GM10266 (cell line): Measurements from ENCODE around the gene ORM1.

ENCODE experiments used
- DNase-seq: peaks from one replicate; pipeline ENCODE4 v3.0.0; 2012; ENCODE audit errors: extremely low spot score
- CTCF ChIP-seq: IDR thresholded peaks from 2 replicates; pipeline ENCODE4 v1.5.1; 2012; ENCODE audit warnings: mild to moderate bottlenecking, low read depth; ENCODE audit not compliant: control insufficient read depth, insufficient read depth; ENCODE audit errors: missing control alignments

The ORM1 gene

GRCh38 chr9:114367366-114367765 is 44.5 kb downstream of the ORM1 start:
- no peak for TF ChIP-seq CTCF
- no peak for DNase-seq

GRCh38 chr9:114367772-114368569 is 45.1 kb downstream of the ORM1 start:
- TF ChIP-seq CTCF: no peak
- DNase-seq: no peak

GRCh38 chr9:114369216-114370130 is 46.6 kb downstream of the ORM1 start:
- DNase-seq: no peak
- TF ChIP-seq CTCF: no peak

- TF ChIP-seq CTCF: no peak
- no peak for DNase-seq
Measured at GRCh38 chr9:114370251-114370967, 47.5 kb downstream of the ORM1 start.

GRCh38 chr9:114370968-114371320 is 48.0 kb downstream of the ORM1 start:
- TF ChIP-seq CTCF: no peak
- no peak for DNase-seq

- TF ChIP-seq CTCF: no peak
- no peak for DNase-seq
Measured at GRCh38 chr9:114371343-114371944, 48.5 kb downstream of the ORM1 start.
